ENCODE measurements around the gene GRAMD1C. TPM values are rescaled to one million over a fixed set of nuclear protein-coding genes. Genes with fewer than 3 reads are reported as not detected.

The GRAMD1C gene
- total RNA-seq, 1 donor, result 2.2 TPM

DNA sequence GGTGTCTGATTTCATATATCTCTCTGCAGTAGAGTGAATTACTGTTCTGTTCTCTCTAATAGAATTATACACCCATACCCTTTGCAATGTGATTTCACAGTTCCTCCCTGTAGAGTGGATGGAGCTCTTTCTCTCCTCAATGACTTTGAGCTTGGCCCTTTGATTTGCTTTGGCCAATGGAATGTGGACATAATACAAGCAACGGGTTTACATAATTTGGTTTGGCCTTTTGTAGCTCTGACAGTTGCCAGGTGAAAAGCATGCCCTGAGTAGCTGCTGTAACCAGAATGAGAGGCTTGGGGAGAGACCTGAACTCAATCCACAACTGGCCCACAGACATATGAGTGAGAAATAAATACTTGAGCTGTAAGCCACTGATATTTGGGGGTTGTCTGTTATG lies 141.3 kb downstream of the GRAMD1C start:
- H2AFZ ChIP-seq (ENCODE audit: low read length), result no peak overlapping the region
- H3K4me2 ChIP-seq (ENCODE audit: insufficient read depth, low read length), result no peak overlapping the region
- H3K4me3 ChIP-seq (ENCODE audit: insufficient read depth, low read length), result no peak overlapping the region
- TF ChIP-seq, protein P1, sequence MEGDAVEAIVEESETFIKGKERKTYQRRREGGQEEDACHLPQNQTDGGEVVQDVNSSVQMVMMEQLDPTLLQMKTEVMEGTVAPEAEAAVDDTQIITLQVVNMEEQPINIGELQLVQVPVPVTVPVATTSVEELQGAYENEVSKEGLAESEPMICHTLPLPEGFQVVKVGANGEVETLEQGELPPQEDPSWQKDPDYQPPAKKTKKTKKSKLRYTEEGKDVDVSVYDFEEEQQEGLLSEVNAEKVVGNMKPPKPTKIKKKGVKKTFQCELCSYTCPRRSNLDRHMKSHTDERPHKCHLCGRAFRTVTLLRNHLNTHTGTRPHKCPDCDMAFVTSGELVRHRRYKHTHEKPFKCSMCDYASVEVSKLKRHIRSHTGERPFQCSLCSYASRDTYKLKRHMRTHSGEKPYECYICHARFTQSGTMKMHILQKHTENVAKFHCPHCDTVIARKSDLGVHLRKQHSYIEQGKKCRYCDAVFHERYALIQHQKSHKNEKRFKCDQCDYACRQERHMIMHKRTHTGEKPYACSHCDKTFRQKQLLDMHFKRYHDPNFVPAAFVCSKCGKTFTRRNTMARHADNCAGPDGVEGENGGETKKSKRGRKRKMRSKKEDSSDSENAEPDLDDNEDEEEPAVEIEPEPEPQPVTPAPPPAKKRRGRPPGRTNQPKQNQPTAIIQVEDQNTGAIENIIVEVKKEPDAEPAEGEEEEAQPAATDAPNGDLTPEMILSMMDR (IDR thresholded peaks at IDR 0.05; ENCODE audit: extremely low read depth, low read depth, low read length), result no peak
- H3K4me1 ChIP-seq (ENCODE audit: insufficient read depth, low read length), result no peaks in the 10 kb centered on the region
- H3K36me3 ChIP-seq (ENCODE audit: insufficient read depth, low read length), result no peaks in the 10 kb centered on the region
- H3K9me3 ChIP-seq (ENCODE audit: low read depth, low read length), result no peaks in the 10 kb centered on the region
- no peaks in the 10 kb centered on the region for H3K27me3 ChIP-seq (ENCODE audit: insufficient read depth, low read length)
- no peaks in the 10 kb centered on the region for H4K20me1 ChIP-seq (ENCODE audit: insufficient read depth, low read length)
- no peaks in the 10 kb centered on the region for H3K79me2 ChIP-seq (ENCODE audit: insufficient read depth, low read length)
- no peak for DNase-seq (ENCODE audit: insufficient read length, low spot score, missing footprints)
- H3K27ac ChIP-seq (ENCODE audit: low read depth, low read length), result no peak overlapping the region

- Histone ChIP-seq H3K4me2 (ENCODE audit: insufficient read depth, low read length) (no peak overlapping the region), H3K4me3 (ENCODE audit: insufficient read depth, low read length) (no peak overlapping the region), H3K79me2 (ENCODE audit: insufficient read depth, low read length) (no peaks in the 10 kb centered on the region), H3K27ac (ENCODE audit: low read depth, low read length) (no peak overlapping the region), H3K4me1 (ENCODE audit: insufficient read depth, low read length) (no peaks in the 10 kb centered on the region), H3K9me3 (ENCODE audit: low read depth, low read length) (no peaks in the 10 kb centered on the region), H3K27me3 (ENCODE audit: insufficient read depth, low read length) (no peaks in the 10 kb centered on the region), H4K20me1 (ENCODE audit: insufficient read depth, low read length) (no peaks in the 10 kb centered on the region), H2AFZ (ENCODE audit: low read length) (no peak overlapping the region), H3K36me3 (ENCODE audit: insufficient read depth, low read length) (no peaks in the 10 kb centered on the region)
- no peak for DNase-seq (ENCODE audit: insufficient read length, low spot score, missing footprints)
- TF ChIP-seq, protein P1 (IDR thresholded peaks at IDR 0.05; ENCODE audit: extremely low read depth, low read depth, low read length), result no peak
Measured at GRCh38 chr3:113981803-113982202, 143.2 kb downstream of the GRAMD1C start.

DNA sequence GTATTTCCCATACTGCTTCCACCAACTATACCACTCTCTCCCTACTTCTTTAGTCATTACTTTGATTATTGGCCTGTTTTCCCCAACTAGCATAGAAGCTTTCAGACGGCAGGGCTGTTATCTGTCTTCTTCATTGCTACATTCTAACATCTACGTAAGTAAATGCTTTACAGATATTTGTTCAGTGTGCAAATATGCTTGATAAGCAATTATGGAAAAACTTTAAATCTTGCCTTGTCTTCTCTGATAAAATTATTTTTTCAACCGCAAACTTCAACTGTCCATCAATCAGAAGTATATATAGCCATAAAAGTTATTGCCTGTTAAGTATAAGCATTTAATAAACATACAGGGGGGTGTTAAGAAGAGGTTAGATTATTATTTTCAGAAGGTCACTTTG lies 145.0 kb downstream of the GRAMD1C start:
- Histone ChIP-seq H2AFZ (ENCODE audit: low read length) (no peak overlapping the region), H4K20me1 (ENCODE audit: insufficient read depth, low read length) (no peaks in the 10 kb centered on the region), H3K27me3 (ENCODE audit: insufficient read depth, low read length) (no peaks in the 10 kb centered on the region), H3K27ac (ENCODE audit: low read depth, low read length) (no peak overlapping the region), H3K79me2 (ENCODE audit: insufficient read depth, low read length) (no peaks in the 10 kb centered on the region), H3K4me3 (ENCODE audit: insufficient read depth, low read length) (no peak overlapping the region), H3K9me3 (ENCODE audit: low read depth, low read length) (no peaks in the 10 kb centered on the region), H3K36me3 (ENCODE audit: insufficient read depth, low read length) (no peaks in the 10 kb centered on the region), H3K4me2 (ENCODE audit: insufficient read depth, low read length) (no peak overlapping the region), H3K4me1 (ENCODE audit: insufficient read depth, low read length) (no peaks in the 10 kb centered on the region)
- TF ChIP-seq, protein P1 (IDR thresholded peaks at IDR 0.05; ENCODE audit: extremely low read depth, low read depth, low read length), result no peak
- DNase-seq (ENCODE audit: insufficient read length, low spot score, missing footprints), result no peak

DNA sequence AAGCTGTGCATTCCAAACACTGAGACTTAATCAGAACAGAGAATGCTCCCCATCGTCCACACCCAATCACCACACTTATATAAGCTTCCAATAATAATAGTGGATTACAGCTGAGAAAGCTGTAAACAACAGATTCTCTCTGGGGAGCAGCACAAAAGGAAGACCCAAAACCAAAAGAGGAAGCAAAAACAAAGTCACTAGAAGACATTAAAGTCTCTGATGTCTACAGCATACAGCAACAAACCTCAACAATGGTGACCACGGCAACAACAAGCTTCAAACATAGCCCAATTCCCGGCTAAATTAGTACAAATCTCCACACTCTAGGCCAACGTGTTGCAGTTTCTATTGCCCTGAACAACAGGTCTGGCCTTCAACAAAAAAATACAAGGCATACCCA lies 147.0 kb downstream of the GRAMD1C start:
- Histone ChIP-seq H3K27ac (ENCODE audit: low read depth, low read length) (no peak overlapping the region), H3K4me2 (ENCODE audit: insufficient read depth, low read length) (no peak overlapping the region), H2AFZ (ENCODE audit: low read length) (no peak overlapping the region), H3K79me2 (ENCODE audit: insufficient read depth, low read length) (no peaks in the 10 kb centered on the region), H3K4me1 (ENCODE audit: insufficient read depth, low read length) (no peaks in the 10 kb centered on the region), H3K36me3 (ENCODE audit: insufficient read depth, low read length) (no peaks in the 10 kb centered on the region), H4K20me1 (ENCODE audit: insufficient read depth, low read length) (no peaks in the 10 kb centered on the region), H3K4me3 (ENCODE audit: insufficient read depth, low read length) (no peak overlapping the region), H3K27me3 (ENCODE audit: insufficient read depth, low read length) (no peaks in the 10 kb centered on the region), H3K9me3 (ENCODE audit: low read depth, low read length) (no peaks in the 10 kb centered on the region)
- TF ChIP-seq, protein P1 (IDR thresholded peaks at IDR 0.05; ENCODE audit: extremely low read depth, low read depth, low read length), result no peak
- no peak for DNase-seq (ENCODE audit: insufficient read length, low spot score, missing footprints)

Other genes with a start within 250 kb of the GRAMD1C start
- 10.5 and 11.2 TPM in 2 replicates for gene USF3, start 142.1 kb upstream of the GRAMD1C start, total RNA-seq
- gene NAA50, start 92.5 kb upstream of the GRAMD1C start, total RNA-seq, result 163 and 169 TPM in 2 replicates
- 140 and 166 TPM in 2 replicates for gene ATP6V1A, start 91.8 kb upstream of the GRAMD1C start, total RNA-seq
- gene ZDHHC23, start 109.2 kb downstream of the GRAMD1C start, total RNA-seq, result 0.88 and 1.1 TPM in 2 replicates
- 3.2 and 4.0 TPM in 2 replicates for gene CCDC191, start 217.7 kb downstream of the GRAMD1C start, total RNA-seq
- gene QTRT2, start 217.9 kb downstream of the GRAMD1C start, total RNA-seq, result 12.4 and 14.5 TPM in 2 replicates